Measurements from ENCODE around the gene ULK4. TPM values are rescaled to one million over a fixed set of nuclear protein-coding genes. Genes with fewer than 3 reads are reported as not detected.

Gene ULK4
- total and polyA plus RNA-seq, 10 donors = 2.0 to 33.3 (median 12.9) TPM

GRCh38 chr3:41974223-41974622, 12.3 kb upstream of the ULK4 start:
- TF ChIP-seq POLR2A (IDR thresholded peaks at IDR 0.05) (no peak), CTCF (IDR thresholded peaks at IDR 0.05 in 8 of 11, conservative IDR thresholded peaks at IDR 0.05 in 3 of 11) (no peak), POLR2AphosphoS5 (IDR thresholded peaks at IDR 0.05) (no peak)
- no peaks in the 10 kb centered on the region for H3K27me3 ChIP-seq (replicated peaks in 1 of 7)
- H3K4me1 ChIP-seq = peaks cover 0 to 7% (median 0%) of the 10 kb centered on the region in 6 donors
- no peak overlapping the region for H3K27ac ChIP-seq
- DNase-seq = no peak
- H3K4me3 ChIP-seq = no peak overlapping the region
- peaks cover 0 to 9% (median 2%) of the 10 kb centered on the region in 8 donors for H3K9me3 ChIP-seq
- 77 to 98% (median 90%) methylated on average over 2 of the region's 2 CpGs for WGBS, 5 donors
- intact Hi-C loops (cut with DNase I; ENCODE audit: low total_unique reads) = no loop called here
- no peaks in the 10 kb centered on the region for H3K36me3 ChIP-seq

- TF ChIP-seq POLR2AphosphoS5 (IDR thresholded peaks at IDR 0.05) = no peak
- no peak for TF ChIP-seq CTCF (IDR thresholded peaks at IDR 0.05 in 8 of 11, conservative IDR thresholded peaks at IDR 0.05 in 3 of 11)
- no peak for TF ChIP-seq POLR2A (IDR thresholded peaks at IDR 0.05)
- no peaks in the 10 kb centered on the region for H3K36me3 ChIP-seq
- no peak overlapping the region for H3K4me3 ChIP-seq
- intact Hi-C loops (cut with DNase I; ENCODE audit: low total_unique reads) = no loop called here
- DNase-seq = no peak
- H3K9me3 ChIP-seq = peaks cover 0 to 9% (median 2%) of the 10 kb centered on the region in 8 donors
- H3K4me1 ChIP-seq = peaks cover 0 to 5% (median 0%) of the 10 kb centered on the region in 6 donors
- H3K27me3 ChIP-seq (replicated peaks in 1 of 7) = no peaks in the 10 kb centered on the region
- WGBS, 5 donors = 88 to 94% (median 92%) methylated on average over 5 of the region's 5 CpGs
- H3K27ac ChIP-seq = no peak overlapping the region
These were observed 10.9 kb upstream of the ULK4 start for GRCh38 chr3:41972802-41973201.

- no peak for TF ChIP-seq POLR2AphosphoS5 (IDR thresholded peaks at IDR 0.05)
- TF ChIP-seq POLR2A (IDR thresholded peaks at IDR 0.05) = no peak
- no peak for TF ChIP-seq CTCF (IDR thresholded peaks at IDR 0.05 in 8 of 11, conservative IDR thresholded peaks at IDR 0.05 in 3 of 11)
- DNase-seq = no peak
- Histone ChIP-seq H3K27ac (no peak overlapping the region), H3K9me3 (no peaks in the 10 kb centered on the region), H3K36me3 (no peaks in the 10 kb centered on the region), H3K27me3 (replicated peaks in 1 of 7) (no peaks in the 10 kb centered on the region), H3K4me3 (no peak overlapping the region), H3K4me1 (peaks cover 0 to 10% (median 6%) of the 10 kb centered on the region in 6 donors)
- WGBS, 5 donors = 83 to 95% (median 87%) methylated on average over 6 of the region's 6 CpGs
- intact Hi-C loops (cut with DNase I; ENCODE audit: low total_unique reads) = loop anchor here (10.0 kb wide), 1 partner anchor 49 kb away; no protein-coding TSS in a partner anchor
These were observed 4.3 kb upstream of the ULK4 start for GRCh38 chr3:41966206-41966605.

- H3K4me3 ChIP-seq = no peak overlapping the region
- TF ChIP-seq POLR2AphosphoS5 (IDR thresholded peaks at IDR 0.05) (no peak), POLR2A (IDR thresholded peaks at IDR 0.05) (no peak)
- no peaks in the 10 kb centered on the region for H3K9me3 ChIP-seq
- DNase-seq = peak; percentile 78
- H3K27ac ChIP-seq = no peak overlapping the region
- H3K36me3 ChIP-seq = no peaks in the 10 kb centered on the region
- intact Hi-C loops (cut with DNase I; ENCODE audit: low total_unique reads) = loop anchor here (10.0 kb wide), 1 partner anchor 51 kb away; no protein-coding TSS in a partner anchor
- no peaks in the 10 kb centered on the region for H3K27me3 ChIP-seq (replicated peaks in 1 of 7)
- H3K4me1 ChIP-seq = peaks cover 5 to 23% (median 15%) of the 10 kb centered on the region in 6 donors
- 90 to 95% (median 92%) methylated on average over 8 to 10 of the region's 10 CpGs for WGBS, 5 donors
These were observed 1.9 kb upstream of the ULK4 start for GRCh38 chr3:41963823-41964222.

Data from spleen (tissue), 11 donors.